A673 (cell line): ENCODE measurements around the gene DNAJC21. TPM values are rescaled to one million over a fixed set of nuclear protein-coding genes. Genes with fewer than 3 reads are reported as not detected.

Source experiments
- BruUV-seq: library from RNA; stranded (reverse); fragments of 400-500 nt; replicated peaks from 2 replicates; lab custom pipeline; 2021; lab: Mats Ljungman, UMichigan
- CTCF ChIA-PET: fragments of 300-600 bp; sonication (Branson Sonifier 250); formaldehyde crosslinking; loops from one replicate; lab custom pipeline; 2022; ENCODE audit warnings: antibody characterized with exemption; lab: Charles Lee
- POLR2A ChIA-PET: fragments of 300-600 bp; sonication (Branson Sonifier 250); formaldehyde crosslinking; loops from one replicate; lab custom pipeline; 2022; ENCODE audit warnings: antibody characterized with exemption; ENCODE audit not compliant: low non-redundant PET; lab: Charles Lee
- DNase-seq: peaks from one replicate; pipeline ENCODE4 v3.0.0-alpha.2; 2015; ENCODE audit warnings: low spot score
- H3K27ac ChIP-seq: fragments of 200-600 bp; sonication (generic); 2 replicates; pipeline ENCODE4 v1.5.1; 2016; ENCODE audit warnings: mixed run types, low read depth, mild to moderate bottlenecking, mixed read lengths, antibody characterized with exemption, low read length; ENCODE audit not compliant: poor library complexity, severe bottlenecking
- H3K27me3 ChIP-seq: fragments of 200-600 bp; sonication (generic); replicated peaks from 2 replicates; pipeline ENCODE4 v1.6.1; 2017; ENCODE audit warnings: mixed run types, low read depth, mild to moderate bottlenecking, mixed read lengths, antibody characterized with exemption, low read length; ENCODE audit not compliant: insufficient read depth, poor library complexity
- H3K36me3 ChIP-seq: fragments of 200-600 bp; sonication (generic); 2 replicates; pipeline ENCODE4 v1.6.1; 2016; ENCODE audit warnings: mixed run types, mild to moderate bottlenecking, mixed read lengths, antibody characterized with exemption, low read length; ENCODE audit not compliant: insufficient read depth, poor library complexity, severe bottlenecking
- H3K4me1 ChIP-seq: fragments of 200-600 bp; sonication (generic); 2 replicates; pipeline ENCODE4 v1.6.1; 2017; ENCODE audit warnings: mixed run types, mild to moderate bottlenecking, mixed read lengths, antibody characterized with exemption, low read length; ENCODE audit not compliant: insufficient read depth, poor library complexity, severe bottlenecking
- H3K4me3 ChIP-seq: fragments of 200-600 bp; sonication (generic); 2 replicates; pipeline ENCODE4 v1.5.1; 2016; ENCODE audit warnings: low read depth, mixed run types, mild to moderate bottlenecking, mixed read lengths, low read length; ENCODE audit not compliant: poor library complexity, severe bottlenecking
- H3K9me3 ChIP-seq: fragments of 200-600 bp; sonication (generic); 2 replicates; pipeline ENCODE4 v1.6.1; 2016; ENCODE audit warnings: mixed run types, low read depth, mild to moderate bottlenecking, mixed read lengths, antibody characterized with exemption, low read length; ENCODE audit not compliant: poor library complexity, severe bottlenecking
- CTCF ChIP-seq: fragments of 300-800, 200-600 bp; sonication (generic); conservative IDR thresholded peaks from 2 replicates; pipeline ENCODE4 v1.5.1; 2017; ENCODE audit warnings: low read depth, mild to moderate bottlenecking, antibody characterized with exemption, low read length, moderate library complexity, mixed read lengths
- EZH2 ChIP-seq: fragments of 200-600 bp; sonication (generic); IDR thresholded peaks from 2 replicates; pipeline ENCODE4 v1.6.1; 2017; ENCODE audit warnings: borderline replicate concordance, low read depth, mild to moderate bottlenecking, mixed read lengths, antibody characterized with exemption, low read length; ENCODE audit not compliant: poor library complexity, severe bottlenecking
- intact Hi-C: fragments of 100-400 bp; cut with micrococcal nuclease; formaldehyde crosslinking; loops from one replicate; pipeline ENCODE4 v1.10.0; 2022; ENCODE audit not compliant: unreplicated experiment
- total RNA-seq: library from RNA; stranded (reverse); gene quantifications from 2 replicates; pipeline ENCODE4 v1.2.3, GENCODE V29; 2021

The DNAJC21 gene
- total RNA-seq, 1 experiment from 2014 or later: 48.7 TPM

- Histone ChIP-seq H3K27me3 (no peaks in the 10 kb centered on the region), H3K36me3 (no peaks in the 10 kb centered on the region), H3K4me3 (no peak overlapping the region), H3K27ac (no peak overlapping the region), H3K9me3 (no peaks in the 10 kb centered on the region), H3K4me1 (no peaks in the 10 kb centered on the region)
- ChIA-PET POLR2A (no interaction called here), CTCF (interaction anchor here (2.0 kb wide), 1 partner anchor 409 kb away, joined by 7 read pairs; no protein-coding TSS in a partner anchor)
- DNase-seq: no peak
- intact Hi-C loops: loop anchor here (5.0 kb wide), 1 partner anchor 237 kb away; the partner anchor contains the start of gene RAI14
- TF ChIP-seq CTCF (no peak), EZH2 (no peak)
- no TSS peak for BruUV-seq
Measured at GRCh38 chr5:34894716-34895115, 34.6 kb upstream of the DNAJC21 start.

DNA sequence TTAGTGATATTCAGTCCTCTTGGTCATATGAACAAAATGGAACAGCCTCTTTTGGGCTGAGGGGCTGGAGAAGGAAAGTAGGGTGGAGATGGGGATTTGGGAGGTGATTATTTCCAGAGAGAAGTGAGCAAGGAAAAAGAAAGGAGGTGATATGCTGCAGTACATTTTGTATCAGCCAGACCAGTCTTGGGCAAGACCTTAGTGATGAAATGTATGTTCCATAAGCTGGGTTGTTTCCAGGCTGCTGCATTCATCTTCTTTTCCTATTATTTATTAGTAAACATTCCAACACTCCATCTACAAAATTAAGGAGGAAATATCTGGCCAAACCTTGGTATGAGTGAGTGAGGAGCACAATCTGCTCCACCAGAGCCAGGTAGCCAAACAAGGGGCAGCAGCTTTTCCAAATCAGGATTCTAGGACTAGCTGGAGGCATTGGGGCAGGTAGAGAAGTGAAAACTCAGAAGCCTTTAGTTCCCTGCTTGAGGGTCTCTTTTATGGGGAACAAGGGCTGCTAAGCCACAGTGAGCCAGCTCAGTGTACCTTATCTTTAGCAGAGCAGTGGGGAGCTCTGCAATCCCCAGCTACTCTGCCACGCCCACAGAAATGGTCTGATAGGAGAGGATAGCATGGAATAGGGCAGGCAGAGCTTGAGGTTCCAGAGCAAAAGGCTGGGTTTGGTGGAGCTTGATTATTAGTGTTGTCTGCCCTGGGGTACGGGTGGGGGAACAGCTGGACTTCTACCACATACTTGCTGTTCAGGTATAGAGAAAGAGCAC lies 33.5 kb upstream of the DNAJC21 start:
- no peak for TF ChIP-seq CTCF
- Histone ChIP-seq H3K36me3 (no peaks in the 10 kb centered on the region), H3K4me1 (no peaks in the 10 kb centered on the region), H3K9me3 (no peaks in the 10 kb centered on the region), H3K4me3 (no peak overlapping the region), H3K27ac (no peak overlapping the region), H3K27me3 (no peaks in the 10 kb centered on the region)
- ChIA-PET POLR2A (no interaction called here), CTCF (interaction anchor here (0.6 to 2.0 kb wide), 2 partner anchors 8 to 410 kb away, joined by 4 to 7 read pairs; no protein-coding TSS in a partner anchor)
- no TSS peak for BruUV-seq
- DNase-seq: no peak
- intact Hi-C loops: loop anchor here (5.0 kb wide), 1 partner anchor 239 kb away; the partner anchor contains the start of gene RAI14

DNA sequence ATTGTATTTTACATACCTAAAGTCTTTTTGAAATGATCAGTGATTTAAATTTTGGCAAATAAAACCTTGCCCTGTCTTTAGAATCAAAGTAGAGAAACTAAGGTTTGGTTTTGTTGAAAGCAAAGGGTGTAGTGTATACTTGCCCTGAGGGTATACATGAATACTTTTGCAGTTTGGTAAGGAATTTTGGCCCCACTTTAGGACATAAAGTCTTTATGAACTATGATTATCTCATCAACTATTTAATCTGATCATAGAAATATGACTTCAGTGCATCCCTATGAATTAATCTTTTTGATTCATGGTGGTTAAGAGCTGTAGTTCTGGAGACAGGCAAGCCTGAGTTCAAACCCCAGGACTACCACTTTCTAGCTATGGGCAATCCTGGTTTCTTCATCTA lies 31.7 kb upstream of the DNAJC21 start:
- no peak for TF ChIP-seq CTCF
- TF ChIP-seq EZH2: no peak
- no peaks in the 10 kb centered on the region for H3K9me3 ChIP-seq
- no peaks in the 10 kb centered on the region for H3K27me3 ChIP-seq
- H3K4me1 ChIP-seq: no peaks in the 10 kb centered on the region
- no TSS peak for BruUV-seq
- no peaks in the 10 kb centered on the region for H3K36me3 ChIP-seq
- intact Hi-C loops: loop anchor here (1.0 to 5.0 kb wide), 3 partner anchors 240 to 411 kb away; partner anchors contain the start of gene RAI14
- H3K27ac ChIP-seq: no peak overlapping the region
- no peak overlapping the region for H3K4me3 ChIP-seq
- CTCF ChIA-PET: interaction anchor here (0.6 to 0.9 kb wide), 3 partner anchors 176 to 411 kb away, joined by 3 to 4 read pairs (median 3); no protein-coding TSS in a partner anchor
- no peak for DNase-seq
- POLR2A ChIA-PET: no interaction called here
